ENCODE data around the gene FAM204A. TPM values are rescaled to one million over a fixed set of nuclear protein-coding genes. Genes with fewer than 3 reads are reported as not detected.

Gene FAM204A
- 88.1 TPM for polyA plus RNA-seq (ENCODE audit: insufficient read length)
- long read RNA-seq, donor 1, full-length matches to known transcripts = 11 of 11 reads
- long read RNA-seq, donor 1, partial matches to known transcripts = 0 of 11 reads
- long read RNA-seq, donor 1, other reads (novel, unspliced or antisense) = 0 of 11 reads
- long read RNA-seq, donor 2, full-length matches to known transcripts = 7 of 12 reads
- long read RNA-seq, donor 2, partial matches to known transcripts = 5 of 12 reads
- long read RNA-seq, donor 2, other reads (novel, unspliced or antisense) = 0 of 12 reads
- long read RNA-seq, donor 3, full-length matches to known transcripts = 14 of 21 reads
- long read RNA-seq, donor 3, partial matches to known transcripts = 7 of 21 reads
- long read RNA-seq, donor 3, other reads (novel, unspliced or antisense) = 0 of 21 reads
- long read RNA-seq, donor 4, full-length matches to known transcripts = 2 of 2 reads
- long read RNA-seq, donor 4, partial matches to known transcripts = 0 of 2 reads
- long read RNA-seq, donor 4, other reads (novel, unspliced or antisense) = 0 of 2 reads
- long read RNA-seq, donor 5, full-length matches to known transcripts = 34 of 34 reads
- long read RNA-seq, donor 5, partial matches to known transcripts = 0 of 34 reads
- long read RNA-seq, donor 5, other reads (novel, unspliced or antisense) = 0 of 34 reads
- long read RNA-seq, donor 6, full-length matches to known transcripts = 23 of 23 reads
- long read RNA-seq, donor 6, partial matches to known transcripts = 0 of 23 reads
- long read RNA-seq, donor 6, other reads (novel, unspliced or antisense) = 0 of 23 reads
- long read RNA-seq, donor 7, full-length matches to known transcripts = 24 of 36 reads
- long read RNA-seq, donor 7, partial matches to known transcripts = 12 of 36 reads
- long read RNA-seq, donor 7, other reads (novel, unspliced or antisense) = 0 of 36 reads
- long read RNA-seq, donor 8, full-length matches to known transcripts = 8 of 8 reads
- long read RNA-seq, donor 8, partial matches to known transcripts = 0 of 8 reads
- long read RNA-seq, donor 8, other reads (novel, unspliced or antisense) = 0 of 8 reads

DNA sequence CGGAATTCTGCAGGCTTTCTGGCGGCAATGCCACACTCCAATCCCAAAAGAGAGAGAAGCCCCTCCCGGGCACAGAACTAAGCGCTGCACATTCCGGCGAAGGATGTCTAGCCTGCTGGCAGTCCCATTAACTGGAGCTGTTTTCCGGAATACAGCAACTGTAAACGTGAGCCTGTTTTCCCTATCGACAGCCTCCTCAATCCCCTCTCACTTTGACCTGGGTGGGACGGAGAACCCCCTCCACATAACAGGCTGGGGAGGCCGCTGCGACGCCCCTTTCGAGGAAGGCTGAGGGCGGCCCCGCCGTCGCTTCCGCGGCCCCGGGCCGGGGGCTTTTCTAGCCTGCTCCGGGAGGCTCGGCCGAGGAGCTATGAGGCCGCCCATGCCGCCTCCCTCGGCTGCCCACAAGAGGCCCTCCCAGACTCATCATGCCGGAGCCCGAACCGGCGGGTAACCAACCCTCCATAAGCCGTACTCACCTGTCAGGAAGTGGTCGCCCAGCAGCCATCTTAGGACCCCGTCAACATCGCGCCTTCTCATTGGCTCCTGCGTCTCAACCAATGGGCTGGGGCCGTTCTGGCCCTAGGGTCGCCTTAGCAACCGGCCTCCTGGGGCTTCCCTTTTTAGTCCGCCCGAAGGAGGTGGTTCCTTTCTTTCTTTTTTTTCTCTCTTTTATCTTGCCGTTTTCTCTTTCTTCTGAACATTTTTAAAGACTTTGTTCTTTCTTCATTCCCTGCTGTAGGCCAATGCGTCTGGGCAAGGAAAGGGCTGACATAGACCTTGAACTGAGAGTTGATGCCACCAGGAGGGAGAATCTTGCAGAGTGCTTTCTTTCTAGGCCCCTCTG is at the start of gene FAM204A:
FAM204A (minus strand) TSS at position 534 of the 847 bp plus-strand sequence. CDS start 5,909 bp downstream, outside the sequence.
- peak; percentile 97 for DNase-seq

- DNase-seq = no peak
Measured at GRCh38 chr10:118383699-118384098, 41.6 kb upstream of the FAM204A start.

GRCh38 chr10:118383063-118383689 is 41.1 kb upstream of the FAM204A start:
- no peak for DNase-seq

DNA sequence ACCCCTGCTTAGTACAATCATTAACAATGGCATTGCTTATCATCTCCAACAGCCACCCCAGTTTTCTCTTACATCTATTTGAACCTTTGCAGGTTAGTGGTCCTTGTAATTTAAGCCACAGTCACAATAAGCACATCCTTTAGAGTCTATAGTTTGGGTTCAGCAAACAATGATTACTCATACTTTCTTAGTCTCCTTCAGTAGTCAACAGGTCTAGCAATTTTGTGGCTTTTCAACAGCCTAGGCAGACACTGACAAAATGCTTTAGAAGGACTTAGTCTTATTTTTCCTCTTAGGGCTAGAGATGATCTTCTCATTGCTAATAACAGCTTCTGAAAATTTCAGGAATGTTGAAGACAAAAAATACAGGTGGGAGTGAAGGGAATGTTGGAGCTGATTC is 32.3 kb upstream of the FAM204A start:
- no peak for DNase-seq

GRCh38 chr10:118373786-118374185 is 31.7 kb upstream of the FAM204A start:
- no peak for DNase-seq

GRCh38 chr10:118370499-118370898 is 28.4 kb upstream of the FAM204A start:
- DNase-seq = no peak

- DNase-seq = no peak
Measured at GRCh38 chr10:118369641-118370205, 27.6 kb upstream of the FAM204A start.

GRCh38 chr10:118365702-118366101 is 23.6 kb upstream of the FAM204A start:
- no peak for DNase-seq

GRCh38 chr10:118362103-118362502 is 20.0 kb upstream of the FAM204A start:
- DNase-seq = no peak

- no peak for DNase-seq
Measured at GRCh38 chr10:118358327-118358726, 16.2 kb upstream of the FAM204A start.

DNA sequence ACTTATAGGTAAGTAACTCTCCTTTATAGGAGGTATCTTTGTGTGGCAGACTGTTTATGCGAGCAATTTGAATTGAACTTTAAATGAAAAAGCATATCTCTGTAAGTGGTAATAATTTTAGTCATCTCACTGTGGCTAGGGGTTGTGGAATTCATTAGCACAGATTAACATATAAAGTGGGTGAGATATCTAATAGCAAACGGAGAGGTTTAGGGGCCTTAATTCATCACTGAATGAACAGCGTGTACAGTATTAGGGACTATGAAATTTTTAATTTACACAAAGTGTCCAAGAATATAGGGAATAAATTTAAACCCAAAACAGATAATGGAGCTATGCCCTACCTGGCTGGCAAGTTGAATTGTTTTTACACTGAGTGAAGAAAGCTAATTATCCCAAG is 15.7 kb upstream of the FAM204A start:
- no peak for DNase-seq

- no peak for DNase-seq
Measured at GRCh38 chr10:118356628-118357027, 14.5 kb upstream of the FAM204A start.

- DNase-seq = no peak
Measured at GRCh38 chr10:118355234-118355633, 13.1 kb upstream of the FAM204A start.

- DNase-seq = no peak
Measured at GRCh38 chr10:118349235-118349634, 7.1 kb upstream of the FAM204A start.

DNA sequence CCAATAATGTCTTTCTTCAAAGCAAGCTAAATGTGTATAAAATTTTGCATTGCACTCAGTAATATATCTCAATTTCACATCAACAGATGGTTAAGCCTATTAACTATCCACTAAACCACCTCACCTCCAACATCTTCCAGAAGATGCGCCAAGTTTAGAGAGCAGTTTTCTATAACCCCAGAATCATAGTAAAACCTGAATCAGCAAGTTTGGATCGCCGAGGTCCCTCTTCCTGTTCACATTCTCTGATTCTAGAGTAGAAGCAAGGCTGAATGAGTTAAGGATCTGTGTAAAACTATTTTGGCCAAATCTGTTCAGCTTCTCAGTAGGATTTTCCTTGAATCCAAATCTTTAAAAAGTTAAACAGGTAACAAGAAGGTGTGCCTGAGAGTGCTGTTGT is 1.4 kb upstream of the FAM204A start:
- DNase-seq = no peak

DNA sequence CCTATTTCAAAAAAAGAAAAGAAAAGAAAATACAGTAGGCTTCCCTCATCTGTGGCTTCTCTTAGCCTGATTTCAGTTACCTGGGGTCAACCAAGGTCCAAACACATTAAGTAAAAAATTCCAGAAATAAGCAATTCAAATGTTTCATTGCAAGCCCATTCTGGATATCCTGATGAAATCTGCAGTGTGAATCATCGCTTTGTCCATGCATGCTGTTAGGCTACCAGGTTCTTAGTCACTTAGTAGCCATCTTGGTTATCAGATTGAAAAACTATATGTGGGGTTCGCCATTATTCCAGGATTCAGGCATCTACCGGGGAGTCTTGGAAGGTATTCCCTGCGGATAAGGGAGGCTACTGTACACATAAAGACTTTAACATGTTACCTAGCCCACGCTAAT is 991 bp upstream of the FAM204A start:
- DNase-seq = no peak

DNA sequence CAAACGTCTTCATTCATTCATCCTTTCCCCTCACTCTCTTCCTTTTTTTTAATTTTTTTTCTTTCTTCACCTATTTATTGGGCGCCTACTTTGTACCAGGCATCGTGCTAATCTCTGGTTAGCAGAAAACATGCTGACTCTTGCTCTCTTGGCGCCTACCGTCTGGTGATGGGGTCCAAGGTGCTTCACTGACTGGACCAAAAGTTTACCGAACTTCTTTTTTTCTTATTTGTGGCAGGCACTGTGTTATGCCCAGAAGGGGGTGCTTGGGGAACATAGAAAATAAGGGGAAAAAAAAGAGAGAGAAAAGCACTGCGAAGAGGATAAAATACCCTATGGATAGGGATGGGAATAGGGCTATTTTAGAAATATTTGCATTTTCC is 505 bp upstream of the FAM204A start:
- no peak for DNase-seq

- no peak for DNase-seq
Measured at GRCh38 chr10:118340486-118340885, 1.6 kb downstream of the FAM204A start.

- DNase-seq = no peak
Measured at GRCh38 chr10:118339111-118339510, 3.0 kb downstream of the FAM204A start.

DNA sequence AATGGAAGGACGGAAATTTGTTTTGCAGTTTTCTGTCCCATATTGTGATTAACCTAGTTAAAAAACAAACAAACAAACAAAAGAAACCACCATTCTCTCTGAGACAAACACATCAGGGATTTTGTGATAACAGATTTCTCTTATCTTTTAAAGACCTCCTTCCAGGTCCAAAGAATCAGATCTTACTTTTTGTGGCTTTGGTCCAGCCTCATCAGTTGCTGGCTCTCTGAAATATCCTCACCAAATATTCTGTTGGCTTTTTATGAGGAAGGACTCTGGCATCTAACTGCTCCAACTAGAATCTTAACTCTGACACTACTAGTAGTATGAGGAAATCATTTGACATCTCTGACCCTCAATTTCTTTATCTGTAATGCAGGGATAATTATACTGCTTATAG is 4.8 kb downstream of the FAM204A start:
- no peak for DNase-seq

GRCh38 chr10:118333871-118334270 is 8.3 kb downstream of the FAM204A start:
- no peak for DNase-seq

Measured in left kidney (tissue), 8 donors.